ENCODE measurements around the gene CPM. TPM values are rescaled to one million over a fixed set of nuclear protein-coding genes. Genes with fewer than 3 reads are reported as not detected.

Gene CPM
- total RNA-seq, 1 experiment from 2014 or later = 3.1 TPM

DNA sequence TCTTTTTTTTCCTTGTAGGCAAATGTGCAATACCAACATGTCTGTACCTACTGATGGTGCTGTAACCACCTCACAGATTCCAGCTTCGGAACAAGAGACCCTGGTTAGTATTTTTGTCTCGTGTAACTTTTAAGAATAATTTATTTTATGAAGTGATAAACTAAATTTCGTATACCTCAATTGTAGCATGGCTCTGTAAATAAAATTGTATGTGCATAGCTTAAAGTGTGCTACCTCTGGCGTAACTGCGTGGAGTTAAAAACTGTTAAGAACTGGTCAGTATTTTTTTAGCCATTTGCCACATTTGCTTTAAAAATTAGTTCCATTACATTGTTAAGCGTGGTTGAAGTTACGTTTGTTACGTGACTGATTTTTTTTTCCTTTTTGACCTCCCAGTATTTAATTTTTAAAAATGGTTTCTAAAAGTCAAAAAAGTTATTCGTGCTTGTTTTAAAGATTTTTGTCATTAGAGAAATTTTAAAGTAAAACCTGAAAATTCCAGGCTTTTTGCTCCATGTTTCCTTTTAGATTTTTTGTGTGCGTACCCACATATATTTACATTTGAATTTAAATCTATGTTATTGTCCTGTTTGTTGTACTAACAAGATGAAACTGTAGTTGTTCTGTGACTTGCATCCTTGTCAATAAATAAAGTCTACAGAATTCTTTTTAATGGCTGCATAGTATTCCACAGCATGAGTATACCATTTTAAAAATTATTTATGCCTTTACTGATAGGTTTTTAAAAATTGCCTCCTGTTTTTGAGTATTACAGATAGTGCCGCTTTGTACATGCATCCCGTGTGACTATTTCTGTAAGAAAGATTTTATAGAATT is 123.6 kb downstream of the CPM start:
- Histone ChIP-seq H3K4me1 (ENCODE audit: insufficient read depth, low read length) (peaks cover 15% of the 10 kb centered on the region), H3K36me3 (ENCODE audit: low read depth, low read length) (peaks cover 28% of the 10 kb centered on the region), H3K4me2 (ENCODE audit: low read length) (peak overlapping the region; percentile 96), H3F3A (ENCODE audit: low read length, unreplicated experiment) (no peaks in the 10 kb centered on the region), H2AFZ (ENCODE audit: low read length) (peak overlapping the region; percentile 79), H4K20me1 (ENCODE audit: low read length) (peaks cover 20% of the 10 kb centered on the region; the same call in 1 of the 2 replicates), H3K9ac (ENCODE audit: low read length) (peak overlapping the region; percentile 99), H3K27me3 (ENCODE audit: low read length) (no peaks in the 10 kb centered on the region), H3K9me2 (replicated peaks; ENCODE audit: low read length) (no peaks in the 10 kb centered on the region), H3K27ac (ENCODE audit: low read length) (peak overlapping the region; percentile 95), H3K4me3 (ENCODE audit: low read length) (peak overlapping the region; percentile 81), H3K79me2 (ENCODE audit: low read length) (peaks cover 45% of the 10 kb centered on the region), H3K9me3 (ENCODE audit: low read length) (no peaks in the 10 kb centered on the region)
- DNase-seq (no peak), ATAC-seq (no peak)
- no TSS peak for BruUV-seq (replicated peaks)
- intact Hi-C loops (cut with micrococcal nuclease) = loop anchor here (5.0 kb wide), 1 partner anchor 197 kb away; the partner anchor contains the start of gene RAP1B
- ChIA-PET CTCF (interaction anchor here (1.2 kb wide), 1 partner anchor 63 kb away, joined by 3 read pairs; the partner anchor contains the start of gene SLC35E3), POLR2A (ENCODE audit: unreplicated experiment) (interaction anchor here (0.6 to 0.9 kb wide), 3 partner anchors 11 to 55 kb away, joined by 3 to 6 read pairs (median 3); no protein-coding TSS in a partner anchor)
- TF ChIP-seq EZH2 (IDR thresholded peaks at IDR 0.05; ENCODE audit: low read length, unreplicated experiment) (no peak), CTCF (conservative IDR thresholded peaks at IDR 0.05; ENCODE audit: low read depth, low read length) (no peak), EZH2phosphoT487 (IDR thresholded peaks at IDR 0.05; ENCODE audit: borderline replicate concordance, low read length) (no peak)

GRCh38 chr12:68808388-68809189 is 124.4 kb downstream of the CPM start:
- Histone ChIP-seq H3K4me1 (ENCODE audit: insufficient read depth, low read length) (peaks cover 15% of the 10 kb centered on the region), H3F3A (ENCODE audit: low read length, unreplicated experiment) (no peaks in the 10 kb centered on the region), H4K20me1 (ENCODE audit: low read length) (peaks cover 20% of the 10 kb centered on the region; the same call in 1 of the 2 replicates), H3K36me3 (ENCODE audit: low read depth, low read length) (peaks cover 22% of the 10 kb centered on the region), H3K79me2 (ENCODE audit: low read length) (peaks cover 45% of the 10 kb centered on the region), H3K4me3 (ENCODE audit: low read length) (peak overlapping the region; percentile 81), H2AFZ (ENCODE audit: low read length) (peak overlapping the region; percentile 79), H3K27ac (ENCODE audit: low read length) (peak overlapping the region; percentile 95), H3K9ac (ENCODE audit: low read length) (peak overlapping the region; percentile 99), H3K9me2 (replicated peaks; ENCODE audit: low read length) (no peaks in the 10 kb centered on the region), H3K4me2 (ENCODE audit: low read length) (peak overlapping the region; percentile 96), H3K9me3 (ENCODE audit: low read length) (no peaks in the 10 kb centered on the region), H3K27me3 (ENCODE audit: low read length) (no peaks in the 10 kb centered on the region)
- POLR2A ChIA-PET (ENCODE audit: unreplicated experiment) = interaction anchor here (0.5 to 0.9 kb wide), 4 partner anchors 11 to 63 kb away, joined by 3 to 6 read pairs (median 3); no protein-coding TSS in a partner anchor
- DNase-seq (peak; percentile 89), ATAC-seq (peak; percentile 72)
- TF ChIP-seq CTCF (conservative IDR thresholded peaks at IDR 0.05; ENCODE audit: low read depth, low read length) = 0 out of 2 replicates have a peak, but pooled peaks have one; percentile 5
- no peak for TF ChIP-seq EZH2phosphoT487 (IDR thresholded peaks at IDR 0.05; ENCODE audit: borderline replicate concordance, low read length)
- no peak for TF ChIP-seq EZH2 (IDR thresholded peaks at IDR 0.05; ENCODE audit: low read length, unreplicated experiment)
- TSS peak; percentile 55 for BruUV-seq (replicated peaks)
- intact Hi-C loops (cut with micrococcal nuclease) = loop anchor here (5.0 kb wide), 1 partner anchor 196 kb away; the partner anchor contains the start of gene RAP1B
- CTCF ChIA-PET = interaction anchor here (1.0 to 1.2 kb wide), 2 partner anchors 21 to 62 kb away, joined by 3 to 4 read pairs; partner anchors contain the start of gene SLC35E3
